H1 (cell line): ENCODE results near the gene SCG2. TPM values are rescaled to one million over a fixed set of nuclear protein-coding genes. Genes with fewer than 3 reads are reported as not detected.

ENCODE experiments used
- CTCF ChIA-PET: fragments of 300-600 bp; sonication (Branson Sonifier 250); formaldehyde crosslinking; loops from one replicate; lab custom pipeline; 2021; ENCODE audit not compliant: partially characterized antibody; lab: Charles Lee
- POLR2A ChIA-PET: fragments of 300-600 bp; sonication (Branson Sonifier 250); formaldehyde crosslinking; loops from one replicate; lab custom pipeline; 2021; ENCODE audit warnings: inconsistent platforms; ENCODE audit not compliant: partially characterized antibody; lab: Charles Lee
- DNase-seq, 2 experiments: peaks; one replicate each; pipeline versions ENCODE4 v3.0.0 to v3.0.0-alpha.2; 2010 to 2022; ENCODE audit warnings: low spot score in 2 of 2, low read depth in 1 of 2, mixed read lengths in 1 of 2
- FAIRE-seq: peaks from 2 replicates; lab custom pipeline; 2011; peaks lifted over from hg19 to GRCh38; lab: Jason Lieb, UNC
- H2AFZ ChIP-seq: 2 replicates; pipeline ENCODE4 v1.8.1; 2012; ENCODE audit warnings: low read length, inconsistent platforms
- H2AK5ac ChIP-seq: 2 replicates; pipeline ENCODE4 v1.6.1; 2013; ENCODE audit warnings: low read depth, low read length
- H2BK120ac ChIP-seq: replicated peaks from 2 replicates; pipeline ENCODE3; 2013; ENCODE audit warnings: low read depth, low read length, inconsistent platforms
- H2BK12ac ChIP-seq: 2 replicates; pipeline ENCODE4 v1.6.1; 2013; ENCODE audit warnings: low read depth, low read length
- H2BK15ac ChIP-seq: 2 replicates; pipeline ENCODE4 v1.6.1; 2013; ENCODE audit warnings: low read length
- H2BK20ac ChIP-seq: 2 replicates; pipeline ENCODE4 v1.6.1; 2013; ENCODE audit warnings: low read length
- H2BK5ac ChIP-seq: 2 replicates; pipeline ENCODE4 v1.6.1; 2013; ENCODE audit warnings: low read depth, low read length
- H3K14ac ChIP-seq: 2 replicates; pipeline ENCODE4 v1.6.1; 2013; ENCODE audit warnings: inconsistent platforms; ENCODE audit not compliant: insufficient read length
- H3K18ac ChIP-seq: 2 replicates; pipeline ENCODE4 v1.6.1; 2013; ENCODE audit warnings: low read length; ENCODE audit errors: extremely low read depth
- H3K23ac ChIP-seq: 2 replicates; pipeline ENCODE4 v1.6.1; 2013; ENCODE audit warnings: inconsistent platforms; ENCODE audit not compliant: insufficient read length
- H3K23me2 ChIP-seq: 2 replicates; pipeline ENCODE4 v1.6.1; 2013; ENCODE audit warnings: low read depth, low read length
- H3K27ac ChIP-seq: 2 replicates; pipeline ENCODE4 v1.6.1; 2011; ENCODE audit warnings: low read depth, low read length, inconsistent platforms
- H3K27me3 ChIP-seq, 4 experiments: replicated peaks in 1 of 4; 1 replicate in 1 of 4; 2 replicates in 3 of 4; pipeline versions ENCODE4 v1.6.1 to v1.8.1; 2011 to 2013; ENCODE audit warnings: low read length in 3 of 4, mild to moderate bottlenecking in 3 of 4, inconsistent platforms in 2 of 4, mixed read lengths in 2 of 4, moderate library complexity in 1 of 4; ENCODE audit not compliant: control insufficient read depth in 3 of 4, insufficient read depth in 3 of 4; ENCODE audit errors: extremely low read depth in 1 of 4
- H3K36me3 ChIP-seq, 4 experiments: 2 replicates each; pipeline versions ENCODE4 v1.6.1 to v1.8.1; 2011 to 2013; ENCODE audit warnings: mild to moderate bottlenecking in 4 of 4, low read length in 3 of 4, moderate library complexity in 2 of 4, control low read depth in 1 of 4, inconsistent platforms in 1 of 4; ENCODE audit not compliant: insufficient read depth in 4 of 4, control insufficient read depth in 2 of 4
- H3K4ac ChIP-seq: replicated peaks from 2 replicates; pipeline ENCODE3; 2013; ENCODE audit warnings: low read length, low read depth, mixed read lengths, inconsistent platforms; ENCODE audit not compliant: insufficient read length
- H3K4me1 ChIP-seq, 4 experiments: replicated peaks in 1 of 4; 1 replicate in 1 of 4; 2 replicates in 3 of 4; pipeline versions ENCODE4 v1.6.1 to v1.8.1; 2011 to 2013; ENCODE audit warnings: low read length in 3 of 4, inconsistent platforms in 2 of 4, mixed read lengths in 1 of 4; ENCODE audit not compliant: insufficient read depth in 4 of 4, control insufficient read depth in 3 of 4
- H3K4me2 ChIP-seq, 2 experiments: 2 replicates each; pipeline versions ENCODE4 v1.6.1 to v1.8.1; 2011 to 2013; ENCODE audit warnings: low read depth in 2 of 2, low read length in 2 of 2, control low read depth in 1 of 2, inconsistent platforms in 1 of 2, mild to moderate bottlenecking in 1 of 2; ENCODE audit not compliant: insufficient read depth in 1 of 2
- H3K4me3 ChIP-seq, 4 experiments: fragments of 200-600, 300-600 bp in 1 of 4; sonication (generic), shearing (Covaris generic), sonication (Bioruptor Twin) in 1 of 4; 2 replicates each; pipeline versions ENCODE4 v1.5.1 to v1.8.1; 2011 to 2016; ENCODE audit warnings: low read length in 4 of 4, low read depth in 3 of 4, control low read depth in 2 of 4, inconsistent platforms in 2 of 4, mild to moderate bottlenecking in 2 of 4, mixed read lengths in 1 of 4, moderate library complexity in 1 of 4; ENCODE audit not compliant: insufficient read depth in 2 of 4; ENCODE audit errors: extremely low read depth in 1 of 4
- H3K56ac ChIP-seq: replicated peaks from 2 replicates; pipeline ENCODE3; 2013; ENCODE audit warnings: low read depth, mild to moderate bottlenecking, mixed read lengths, low read length, inconsistent platforms; ENCODE audit not compliant: insufficient read length
- H3K79me1 ChIP-seq: 2 replicates; pipeline ENCODE4 v1.6.1; 2013; ENCODE audit warnings: low read depth, low read length, control low read depth
- H3K79me2 ChIP-seq, 2 experiments: 2 replicates each; pipeline versions ENCODE4 v1.6.1 to v1.8.1; 2012 to 2013; ENCODE audit warnings: low read length in 2 of 2, mild to moderate bottlenecking in 2 of 2, inconsistent platforms in 1 of 2; ENCODE audit not compliant: insufficient read depth in 2 of 2, control insufficient read depth in 1 of 2
- H3K9ac ChIP-seq, 4 experiments: replicated peaks in 1 of 4; 1 replicate in 1 of 4; 2 replicates in 3 of 4; pipeline versions ENCODE4 v1.6.1 to v1.8.1; 2011 to 2013; ENCODE audit warnings: low read depth in 3 of 4, low read length in 3 of 4, control low read depth in 2 of 4, mild to moderate bottlenecking in 2 of 4, moderate library complexity in 2 of 4, inconsistent platforms in 1 of 4; ENCODE audit errors: extremely low read depth in 1 of 4
- H3K9me3 ChIP-seq, 2 experiments: 2 replicates each; pipeline versions ENCODE4 v1.6.1 to v1.8.1; 2012 to 2013; ENCODE audit warnings: mild to moderate bottlenecking in 2 of 2, moderate library complexity in 2 of 2, control low read depth in 1 of 2, inconsistent platforms in 1 of 2, low read depth in 1 of 2, low read length in 1 of 2, mixed read lengths in 1 of 2; ENCODE audit not compliant: insufficient read depth in 2 of 2
- H4K20me1 ChIP-seq, 2 experiments: replicated peaks in 1 of 2; 2 replicates each; pipeline versions ENCODE3 to v1.8.1; 2011 to 2013; ENCODE audit warnings: inconsistent platforms in 2 of 2, low read length in 2 of 2, mild to moderate bottlenecking in 1 of 2; ENCODE audit not compliant: insufficient read depth in 2 of 2, control insufficient read depth in 1 of 2
- H4K5ac ChIP-seq: 2 replicates; pipeline ENCODE4 v1.6.1; 2013; ENCODE audit warnings: low read length, low read depth, mixed read lengths, inconsistent platforms; ENCODE audit not compliant: insufficient read length
- H4K8ac ChIP-seq: 2 replicates; pipeline ENCODE4 v1.8.0; 2013; ENCODE audit warnings: mild to moderate bottlenecking, moderate library complexity, low read length, inconsistent platforms; ENCODE audit not compliant: insufficient read depth; ENCODE audit errors: extremely low read depth
- H4K91ac ChIP-seq: replicated peaks from 2 replicates; pipeline ENCODE3; 2013; ENCODE audit warnings: low read length, mixed read lengths, inconsistent platforms; ENCODE audit not compliant: insufficient read length
- BACH1 ChIP-seq: IDR thresholded peaks from 2 replicates; pipeline ENCODE4 v1.6.1; 2012; ENCODE audit warnings: low read length, improper control_type of control experiment
- CBX8 ChIP-seq: fragments of 300-800, 300-1000 bp; sonication (generic); IDR thresholded peaks from 2 replicates; pipeline ENCODE4 v1.7.1; 2016; ENCODE audit warnings: low read depth, low read length, borderline replicate concordance
- EGR1 ChIP-seq: IDR thresholded peaks from 2 replicates; pipeline ENCODE4 v1.6.1; 2011; ENCODE audit warnings: low read depth, low read length, borderline replicate concordance
- JUND ChIP-seq: IDR thresholded peaks from 2 replicates; pipeline ENCODE4 v1.6.1; 2011; ENCODE audit warnings: mild to moderate bottlenecking, improper control_type of control experiment, low read length
- MAFK ChIP-seq: IDR thresholded peaks from 2 replicates; pipeline ENCODE4 v1.6.1; 2012; ENCODE audit warnings: low read depth, mild to moderate bottlenecking, improper control_type of control experiment, low read length
- POU5F1 ChIP-seq: IDR thresholded peaks from 2 replicates; pipeline ENCODE4 v1.6.1; 2011; ENCODE audit warnings: low read depth, mild to moderate bottlenecking, low read length, moderate library complexity
- SIN3A ChIP-seq, 2 experiments: IDR thresholded peaks in 1 of 2; conservative IDR thresholded peaks in 1 of 2; 2 replicates each; pipeline ENCODE4 v1.6.1; 2011 to 2012; ENCODE audit warnings: low read length in 2 of 2, improper control_type of control experiment in 1 of 2, low read depth in 1 of 2, mild to moderate bottlenecking in 1 of 2
- SIX5 ChIP-seq: IDR thresholded peaks from 2 replicates; pipeline ENCODE4 v1.6.1; 2011; ENCODE audit warnings: mild to moderate bottlenecking, low read depth, low read length
- polyA plus RNA-seq, 7 experiments: library from polyadenylated mRNA; depleted of rRNA in 3 of 7; stranded (reverse) in 5 of 7; unstranded in 2 of 7; fragments of >200 nt in 5 of 7; fragments of 200-250 nt in 2 of 7; gene quantifications; 1 replicate in 5 of 7; 2 replicates in 1 of 7; 4 replicates in 1 of 7; pipeline versions ENCODE4 v1.2.1 to v1.2.3, GENCODE V29; 2011 to 2013; ENCODE audit warnings: missing spikeins in 2 of 7, mixed read lengths in 2 of 7
- total RNA-seq: library from RNA; stranded (reverse); fragmentation: NEBNext Ultra II Directional; extraction: Animal tissue kit (Norgen Biotek cat#: 25700); gene quantifications from 2 replicates; pipeline ENCODE4 v1.2.1, GENCODE V29; 2021

The SCG2 gene
- total and polyA plus RNA-seq, 2 of the 8 experiments (the other 6 are each of a cell fraction or from before 2014, with no cell fraction given), result 0.54 to 1.0 TPM

GRCh38 chr2:223563462-223563861, 38.7 kb downstream of the SCG2 start:
- Histone ChIP-seq H3K79me2 (no peaks in the 10 kb centered on the region), H2BK15ac (no peak overlapping the region), H2BK120ac (no peak overlapping the region), H3K23ac (no peak overlapping the region), H2BK12ac (no peak overlapping the region), H3K79me1 (no peaks in the 10 kb centered on the region), H3K18ac (no peak overlapping the region), H3K23me2 (no peaks in the 10 kb centered on the region; the same call in 1 of the 2 replicates), H3K14ac (no peak overlapping the region), H3K9me3 (no peaks in the 10 kb centered on the region), H2AK5ac (no peak overlapping the region), H3K27me3 (no peaks in the 10 kb centered on the region), H3K36me3 (no peaks in the 10 kb centered on the region), H4K5ac (no peak overlapping the region), H3K4me3 (no peak overlapping the region), H2BK5ac (no peak overlapping the region), H4K20me1 (no peaks in the 10 kb centered on the region), H3K27ac (no peak overlapping the region), H3K4ac (no peak overlapping the region), H2AFZ (peak overlapping the region; percentile 94), H3K4me1 (peaks cover 0 to 8% (median 2%) of the 10 kb centered on the region in 4 experiments; a peak in 3 of 7 replicates), H2BK20ac (no peak overlapping the region), H3K56ac (no peak overlapping the region), H4K91ac (no peak overlapping the region), H3K4me2 (no peak overlapping the region), H4K8ac (no peak overlapping the region), H3K9ac (no peak overlapping the region)
- no peak for TF ChIP-seq SIN3A (conservative IDR thresholded peaks at IDR 0.05 in 1 of 2, IDR thresholded peaks at IDR 0.05 in 1 of 2; ENCODE audit: low read depth in 1 of 2, low read length in 2 of 2)
- peak; percentile 94 for TF ChIP-seq BACH1
- TF ChIP-seq JUND, result peak; percentile 78
- TF ChIP-seq POU5F1, result no peak
- TF ChIP-seq SIX5, result no peak
- TF ChIP-seq MAFK, result peak; percentile 78
- TF ChIP-seq CBX8, result no peak
- peak; percentile 50; the same call in 1 of the 2 replicates for TF ChIP-seq EGR1
- ChIA-PET POLR2A (no interaction called here), CTCF (interaction anchor here (1.0 kb wide), 1 partner anchor 171 kb away, joined by 3 read pairs; no protein-coding TSS in a partner anchor)
- no peak for FAIRE-seq
- DNase-seq, result no peak
